ENCODE measurements around the gene GTSE1. TPM values are rescaled to one million over a fixed set of nuclear protein-coding genes. Genes with fewer than 3 reads are reported as not detected.

The GTSE1 gene
- polyA plus RNA-seq, 2 of the 4 experiments (the other 2 are of a cell fraction) = 11.5 to 25.7 TPM

DNA sequence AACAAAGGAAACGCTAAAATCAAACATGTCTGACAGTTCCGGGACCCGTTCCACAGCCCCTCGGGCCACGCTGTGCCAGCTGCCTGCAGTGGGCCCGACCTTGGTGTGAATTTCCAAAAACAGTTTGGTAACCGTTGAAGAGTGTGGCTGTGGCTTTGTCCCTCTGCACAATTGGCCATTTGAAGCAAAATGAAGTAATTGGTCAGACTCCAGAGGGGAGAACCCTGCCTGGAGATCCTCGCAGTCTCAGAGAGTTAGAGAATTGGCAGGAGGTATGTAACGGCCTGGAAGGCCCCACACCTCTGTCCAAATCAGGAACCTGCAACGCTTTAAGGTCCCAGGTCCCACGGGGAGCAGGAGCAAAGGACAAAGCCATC is 65.1 kb downstream of the GTSE1 start (continued):
- no peak for TF ChIP-seq RCOR1 (IDR thresholded peaks at IDR 0.05; ENCODE audit: low read depth, low read length)

GRCh38 chr22:46362203-46362933 is 65.7 kb downstream of the GTSE1 start:
- ATAC-seq (no peak), DNase-seq (ENCODE audit: low read depth in 1 of 2, low spot score in 1 of 2) (no peak), FAIRE-seq (no peak)
- Histone ChIP-seq H3K4me3 (no peak overlapping the region), H3K4me1 (0 out of 3 replicates have a peak, but pooled peaks cover 2% of the 10 kb centered on the region), H3K9me3 (no peaks in the 10 kb centered on the region), H3K27ac (no peak overlapping the region), H3K4me2 (no peak overlapping the region)
- ChIA-PET POLR2A (no interaction called here), CTCF (interaction anchor here (1.4 to 7.8 kb wide), 2 partner anchors 8 to 179 kb away, joined by 3 to 171 read pairs; no protein-coding TSS in a partner anchor)
- TF ChIP-seq, protein P1, sequence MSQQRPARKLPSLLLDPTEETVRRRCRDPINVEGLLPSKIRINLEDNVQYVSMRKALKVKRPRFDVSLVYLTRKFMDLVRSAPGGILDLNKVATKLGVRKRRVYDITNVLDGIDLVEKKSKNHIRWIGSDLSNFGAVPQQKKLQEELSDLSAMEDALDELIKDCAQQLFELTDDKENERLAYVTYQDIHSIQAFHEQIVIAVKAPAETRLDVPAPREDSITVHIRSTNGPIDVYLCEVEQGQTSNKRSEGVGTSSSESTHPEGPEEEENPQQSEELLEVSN (IDR thresholded peaks at IDR 0.05; ENCODE audit: borderline replicate concordance, low read depth) = no peak
- TF ChIP-seq CBX2 (IDR thresholded peaks at IDR 0.05; ENCODE audit: borderline replicate concordance, low read depth) (no peak), MYC (IDR thresholded peaks at IDR 0.05; ENCODE audit: borderline replicate concordance, low read length) (no peak), RARB (CRISPR knock-in tag; IDR thresholded peaks at IDR 0.05) (no peak), KDM5A (IDR thresholded peaks at IDR 0.05) (no peak), ZC3H11A (IDR thresholded peaks at IDR 0.05) (no peak), CBX8 (IDR thresholded peaks at IDR 0.05) (no peak), CHD4 (IDR thresholded peaks at IDR 0.05; ENCODE audit: borderline replicate concordance) (no peak), HOXB5 (CRISPR knock-in tag; IDR thresholded peaks at IDR 0.05) (no peak), EHF (CRISPR knock-in tag; IDR thresholded peaks at IDR 0.05) (no peak)
- TF ChIP-seq, protein P2, sequence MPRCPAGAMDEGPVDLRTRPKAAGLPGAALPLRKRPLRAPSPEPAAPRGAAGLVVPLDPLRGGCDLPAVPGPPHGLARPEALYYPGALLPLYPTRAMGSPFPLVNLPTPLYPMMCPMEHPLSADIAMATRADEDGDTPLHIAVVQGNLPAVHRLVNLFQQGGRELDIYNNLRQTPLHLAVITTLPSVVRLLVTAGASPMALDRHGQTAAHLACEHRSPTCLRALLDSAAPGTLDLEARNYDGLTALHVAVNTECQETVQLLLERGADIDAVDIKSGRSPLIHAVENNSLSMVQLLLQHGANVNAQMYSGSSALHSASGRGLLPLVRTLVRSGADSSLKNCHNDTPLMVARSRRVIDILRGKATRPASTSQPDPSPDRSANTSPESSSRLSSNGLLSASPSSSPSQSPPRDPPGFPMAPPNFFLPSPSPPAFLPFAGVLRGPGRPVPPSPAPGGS (IDR thresholded peaks at IDR 0.05) = no peak
- TF ChIP-seq, protein P3, sequence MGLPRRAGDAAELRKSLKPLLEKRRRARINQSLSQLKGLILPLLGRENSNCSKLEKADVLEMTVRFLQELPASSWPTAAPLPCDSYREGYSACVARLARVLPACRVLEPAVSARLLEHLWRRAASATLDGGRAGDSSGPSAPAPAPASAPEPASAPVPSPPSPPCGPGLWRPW (IDR thresholded peaks at IDR 0.05) = no peak
- WGBS (ENCODE audit: missing lambda C conversion rate) = 88% methylated on average over 19 of the region's 25 CpGs

DNA sequence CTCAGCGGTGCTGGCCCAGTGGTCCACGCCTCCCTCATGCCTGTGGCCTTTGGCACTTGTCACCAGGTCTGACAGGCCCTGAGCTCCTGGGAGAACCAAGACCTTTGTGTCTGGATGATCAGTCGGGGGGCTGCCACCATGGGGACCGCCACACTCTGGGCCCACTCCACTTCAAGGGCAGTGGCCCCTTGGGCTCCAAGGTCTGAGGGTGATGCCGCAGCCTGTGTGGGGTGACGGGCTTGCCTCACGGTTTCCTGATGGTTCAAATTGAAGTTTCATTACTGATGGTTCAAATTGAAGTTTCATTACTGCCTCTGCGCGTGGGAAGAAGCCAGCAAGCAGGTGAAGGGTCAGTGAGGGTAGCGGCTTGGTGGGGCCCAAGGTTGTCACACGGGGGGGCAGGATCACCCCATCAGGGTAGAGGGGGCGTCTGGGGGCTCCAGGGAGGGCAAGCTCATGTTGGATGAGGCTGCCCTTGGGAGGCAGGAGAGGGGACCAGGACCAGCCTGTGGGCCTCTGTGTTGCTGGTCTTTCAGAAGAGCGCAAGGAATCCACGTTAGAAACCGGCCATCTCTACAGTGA is 66.4 kb downstream of the GTSE1 start:
- no peak for FAIRE-seq
- TF ChIP-seq HMGXB4 (CRISPR knock-in tag; IDR thresholded peaks at IDR 0.05; ENCODE audit: borderline replicate concordance) (no peak), MAFK (IDR thresholded peaks at IDR 0.05; ENCODE audit: partially characterized antibody) (no peak), HOXA7 (CRISPR knock-in tag; IDR thresholded peaks at IDR 0.05) (no peak), RCOR1 (IDR thresholded peaks at IDR 0.05; ENCODE audit: low read depth, low read length) (no peak), PHF8 (IDR thresholded peaks at IDR 0.05; ENCODE audit: borderline replicate concordance, low read depth) (no peak), TP53 (CRISPR knock-in tag; IDR thresholded peaks at IDR 0.05) (no peak), HDAC2 (IDR thresholded peaks at IDR 0.05) (no peak), CBX2 (IDR thresholded peaks at IDR 0.05; ENCODE audit: borderline replicate concordance, low read depth) (no peak), FOSB (CRISPR knock-in tag; IDR thresholded peaks at IDR 0.05) (no peak), EHMT2 (IDR thresholded peaks at IDR 0.05; ENCODE audit: low read depth) (no peak), FOSL2 (IDR thresholded peaks at IDR 0.05) (no peak), FOSL2 (CRISPR knock-in tag; IDR thresholded peaks at IDR 0.05) (no peak)
- TF ChIP-seq, protein P4, sequence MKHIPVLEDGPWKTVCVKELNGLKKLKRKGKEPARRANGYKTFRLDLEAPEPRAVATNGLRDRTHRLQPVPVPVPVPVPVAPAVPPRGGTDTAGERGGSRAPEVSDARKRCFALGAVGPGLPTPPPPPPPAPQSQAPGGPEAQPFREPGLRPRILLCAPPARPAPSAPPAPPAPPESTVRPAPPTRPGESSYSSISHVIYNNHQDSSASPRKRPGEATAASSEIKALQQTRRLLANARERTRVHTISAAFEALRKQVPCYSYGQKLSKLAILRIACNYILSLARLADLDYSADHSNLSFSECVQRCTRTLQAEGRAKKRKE (CRISPR knock-in tag; IDR thresholded peaks at IDR 0.05; ENCODE audit: low read depth) = no peak
- TF ChIP-seq, protein P5, sequence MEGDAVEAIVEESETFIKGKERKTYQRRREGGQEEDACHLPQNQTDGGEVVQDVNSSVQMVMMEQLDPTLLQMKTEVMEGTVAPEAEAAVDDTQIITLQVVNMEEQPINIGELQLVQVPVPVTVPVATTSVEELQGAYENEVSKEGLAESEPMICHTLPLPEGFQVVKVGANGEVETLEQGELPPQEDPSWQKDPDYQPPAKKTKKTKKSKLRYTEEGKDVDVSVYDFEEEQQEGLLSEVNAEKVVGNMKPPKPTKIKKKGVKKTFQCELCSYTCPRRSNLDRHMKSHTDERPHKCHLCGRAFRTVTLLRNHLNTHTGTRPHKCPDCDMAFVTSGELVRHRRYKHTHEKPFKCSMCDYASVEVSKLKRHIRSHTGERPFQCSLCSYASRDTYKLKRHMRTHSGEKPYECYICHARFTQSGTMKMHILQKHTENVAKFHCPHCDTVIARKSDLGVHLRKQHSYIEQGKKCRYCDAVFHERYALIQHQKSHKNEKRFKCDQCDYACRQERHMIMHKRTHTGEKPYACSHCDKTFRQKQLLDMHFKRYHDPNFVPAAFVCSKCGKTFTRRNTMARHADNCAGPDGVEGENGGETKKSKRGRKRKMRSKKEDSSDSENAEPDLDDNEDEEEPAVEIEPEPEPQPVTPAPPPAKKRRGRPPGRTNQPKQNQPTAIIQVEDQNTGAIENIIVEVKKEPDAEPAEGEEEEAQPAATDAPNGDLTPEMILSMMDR (IDR thresholded peaks at IDR 0.05) = no peak
- TF ChIP-seq, protein P6, sequence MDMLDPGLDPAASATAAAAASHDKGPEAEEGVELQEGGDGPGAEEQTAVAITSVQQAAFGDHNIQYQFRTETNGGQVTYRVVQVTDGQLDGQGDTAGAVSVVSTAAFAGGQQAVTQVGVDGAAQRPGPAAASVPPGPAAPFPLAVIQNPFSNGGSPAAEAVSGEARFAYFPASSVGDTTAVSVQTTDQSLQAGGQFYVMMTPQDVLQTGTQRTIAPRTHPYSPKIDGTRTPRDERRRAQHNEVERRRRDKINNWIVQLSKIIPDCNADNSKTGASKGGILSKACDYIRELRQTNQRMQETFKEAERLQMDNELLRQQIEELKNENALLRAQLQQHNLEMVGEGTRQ (IDR thresholded peaks at IDR 0.05) = no peak
- TF ChIP-seq, protein P7, sequence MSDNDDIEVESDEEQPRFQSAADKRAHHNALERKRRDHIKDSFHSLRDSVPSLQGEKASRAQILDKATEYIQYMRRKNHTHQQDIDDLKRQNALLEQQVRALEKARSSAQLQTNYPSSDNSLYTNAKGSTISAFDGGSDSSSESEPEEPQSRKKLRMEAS (IDR thresholded peaks at IDR 0.05) = no peak
- ChIA-PET POLR2A (no interaction called here), CTCF (interaction anchor here (1.4 to 7.8 kb wide), 2 partner anchors 8 to 178 kb away, joined by 3 to 171 read pairs; no protein-coding TSS in a partner anchor)
- no peaks in the 10 kb centered on the region for H3K9me3 ChIP-seq
- ATAC-seq = no peak
- no peak overlapping the region for H3K27ac ChIP-seq
- no peak overlapping the region for H3K4me2 ChIP-seq
- H3K4me1 ChIP-seq = peaks cover 6% of the 10 kb centered on the region
- DNase-seq (ENCODE audit: low read depth in 1 of 2, low spot score in 1 of 2) = no peak
- 88% methylated on average over 3 of the region's 15 CpGs for WGBS (ENCODE audit: missing lambda C conversion rate)
- H3K4me3 ChIP-seq = no peak overlapping the region
